Prostate gland (tissue), 2 donors: Measurements from ENCODE around the gene TBCEL. TPM values are rescaled to one million over a fixed set of nuclear protein-coding genes. Genes with fewer than 3 reads are reported as not detected.
"Not testable (repeated sequence)": the region's sequence is repeated elsewhere in the genome, so short reads cannot be mapped to it uniquely, and the experiment has no call there.

Source experiments
- DNase-seq: peaks from one replicate; pipeline ENCODE4 v3.0.0-alpha.2; 2019; ENCODE audit warnings: low spot score
- H3K27ac ChIP-seq, 2 donors: fragments of 200-600 bp; sonication (generic); 2 replicates each; pipeline ENCODE4 v1.5.1; 2017 to 2019
- H3K27me3 ChIP-seq: fragments of 200-600 bp; sonication (generic); replicated peaks from 2 replicates; pipeline ENCODE4 v1.5.1; 2019; ENCODE audit not compliant: insufficient read depth
- H3K36me3 ChIP-seq, 2 donors: fragments of 200-600 bp; sonication (generic); 1 replicate in 1 of 2; 2 replicates in 1 of 2; pipeline versions ENCODE4 v1.5.1 to v1.8.1; 2017 to 2019
- H3K4me1 ChIP-seq: fragments of 200-600 bp; sonication (generic); replicated peaks from 2 replicates; pipeline ENCODE4 v1.5.1; 2019
- H3K4me3 ChIP-seq, 2 donors: fragments of 200-600 bp; sonication (generic); 2 replicates each; pipeline ENCODE4 v1.5.1; 2017 to 2019
- H3K9me3 ChIP-seq: fragments of 200-600 bp; sonication (generic); 2 replicates; pipeline ENCODE4 v1.5.1; 2017
- CTCF ChIP-seq, 4 experiments: fragments of 200-600 bp in 2 of 4; fragments of 450-650 bp in 2 of 4; sonication (generic) in 2 of 4; IDR thresholded peaks; 1 replicate in 3 of 4; 2 replicates in 1 of 4; pipeline ENCODE4 v1.5.1; 2016 to 2019; ENCODE audit warnings: antibody characterized with exemption in 4 of 4, mild to moderate bottlenecking in 2 of 4, moderate library complexity in 2 of 4
- POLR2A ChIP-seq: fragments of 450-650 bp; IDR thresholded peaks from one replicate; pipeline ENCODE4 v1.6.1; 2016; ENCODE audit warnings: antibody characterized with exemption, mild to moderate bottlenecking
- POLR2AphosphoS5 ChIP-seq: sonication (generic); formaldehyde crosslinking; IDR thresholded peaks from one replicate; pipeline ENCODE4 v1.6.1; 2017; ENCODE audit warnings: antibody characterized with exemption
- WGBS: methylation state at CpG from one replicate; pipeline ENCODE4 v1.1.5; 2018; 5-methylcytosine and 5-hydroxymethylcytosine counted together
- intact Hi-C: fragments of 100-400 bp; cut with DNase I; formaldehyde crosslinking; loops from one replicate; pipeline ENCODE4 v1.14.2; 2022
- total RNA-seq, 2 donors: library from RNA; depleted of rRNA; stranded (reverse); fragments of >200 nt; gene quantifications; one replicate each; pipeline ENCODE4 v1.1.0, GENCODE V29; 2016

Gene TBCEL
- total RNA-seq, 2 donors from 2014 or later, result 21.9 to 34.4 TPM

- intact Hi-C loops, result loop anchor here (5.0 to 10.0 kb wide), 3 partner anchors 156 to 599 kb away; partner anchors contain the start of gene GRIK4
Measured at GRCh38 chr11:121110871-121111724, 87.2 kb downstream of the TBCEL start.

GRCh38 chr11:121112498-121113455 is 88.9 kb downstream of the TBCEL start:
- intact Hi-C loops, result loop anchor here (5.0 to 10.0 kb wide), 3 partner anchors 158 to 600 kb away; partner anchors contain the start of gene GRIK4
- DNase-seq, result peak; percentile 67
- H3K9me3 ChIP-seq, result no peaks in the 10 kb centered on the region
- no peaks in the 10 kb centered on the region for H3K27me3 ChIP-seq
- WGBS, result 51% methylated on average over 32 of the region's 32 CpGs
- H3K27ac ChIP-seq, result no peak overlapping the region
- no peaks in the 10 kb centered on the region for H3K4me1 ChIP-seq
- no peak overlapping the region for H3K4me3 ChIP-seq
- no peaks in the 10 kb centered on the region for H3K36me3 ChIP-seq
- TF ChIP-seq POLR2A, result no peak
- peak; percentile 23 for TF ChIP-seq POLR2AphosphoS5
- peak in 3 of 4 experiments; percentile 38 to 69 (median 64) for TF ChIP-seq CTCF (IDR thresholded peaks at IDR 0.05)

More at GRCh38 chr11:121110871-121111724, 87.2 kb downstream of the TBCEL start:
- DNase-seq, result no peak
- H3K4me3 ChIP-seq, result no peak overlapping the region
- no peaks in the 10 kb centered on the region for H3K27me3 ChIP-seq
- H3K4me1 ChIP-seq, result no peaks in the 10 kb centered on the region
- WGBS, result 87% methylated on average over 10 of the region's 10 CpGs
- TF ChIP-seq POLR2AphosphoS5 (no peak), CTCF (IDR thresholded peaks at IDR 0.05) (no peak), POLR2A (no peak)
- no peak overlapping the region for H3K27ac ChIP-seq
- no peaks in the 10 kb centered on the region for H3K36me3 ChIP-seq
- no peaks in the 10 kb centered on the region for H3K9me3 ChIP-seq

- intact Hi-C loops, result loop anchor here (5.0 to 10.0 kb wide), 3 partner anchors 159 to 601 kb away; partner anchors contain the start of gene GRIK4
- no peak overlapping the region for H3K27ac ChIP-seq
- H3K4me3 ChIP-seq, result no peak overlapping the region
- no peak for TF ChIP-seq POLR2A
- no peak for TF ChIP-seq POLR2AphosphoS5
- TF ChIP-seq CTCF (IDR thresholded peaks at IDR 0.05), result no peak
- 89% methylated on average over 9 of the region's 9 CpGs for WGBS
- no peaks in the 10 kb centered on the region for H3K27me3 ChIP-seq
- H3K4me1 ChIP-seq, result no peaks in the 10 kb centered on the region
- H3K36me3 ChIP-seq, result no peaks in the 10 kb centered on the region
- H3K9me3 ChIP-seq, result no peaks in the 10 kb centered on the region
- DNase-seq, result no peak
Measured at GRCh38 chr11:121113611-121114010, 89.7 kb downstream of the TBCEL start.

- 94% methylated on average over 1 of the region's 1 CpG for WGBS
- intact Hi-C loops, result loop anchor here (10.0 kb wide), 2 partner anchors 160 to 430 kb away; no protein-coding TSS in a partner anchor
Measured at GRCh38 chr11:121115024-121115423, 91.1 kb downstream of the TBCEL start.

GRCh38 chr11:121117788-121118187 is 93.9 kb downstream of the TBCEL start:
- Histone ChIP-seq H3K4me3 (no peak overlapping the region), H3K27me3 (no peaks in the 10 kb centered on the region), H3K27ac (no peak overlapping the region), H3K36me3 (no peaks in the 10 kb centered on the region), H3K4me1 (no peaks in the 10 kb centered on the region), H3K9me3 (no peaks in the 10 kb centered on the region)
- 77% methylated on average over 6 of the region's 6 CpGs for WGBS
- intact Hi-C loops, result loop anchor here (10.0 kb wide), 2 partner anchors 163 to 433 kb away; no protein-coding TSS in a partner anchor
- no peak for DNase-seq
- no peak for TF ChIP-seq CTCF (IDR thresholded peaks at IDR 0.05)
- no peak for TF ChIP-seq POLR2AphosphoS5
- TF ChIP-seq POLR2A, result no peak

More at GRCh38 chr11:121115024-121115423, 91.1 kb downstream of the TBCEL start:
- not testable (repeated sequence) for DNase-seq, H3K4me3 ChIP-seq, H3K27me3 ChIP-seq, H3K36me3 ChIP-seq, H3K9me3 ChIP-seq, H3K4me1 ChIP-seq, H3K27ac ChIP-seq
